EH (cell line): Measurements from ENCODE around the gene EPS8L3.
"Not testable (repeated sequence)": the region's sequence is repeated elsewhere in the genome, so short reads cannot be mapped to it uniquely, and the experiment has no call there.

ENCODE experiments used
- DNase-seq: peaks from one replicate; pipeline ENCODE4 v3.0.0-alpha.2; 2015; ENCODE audit warnings: low read depth

The EPS8L3 gene

GRCh38 chr1:109763646-109764415, at the start of gene EPS8L3:
EPS8L3 (minus strand) TSS chr1:109763923; CDS start chr1:109761749, 2,174 bp downstream.
- no peak for DNase-seq

- DNase-seq = no peak
Measured at GRCh38 chr1:109812691-109813393, 49.1 kb upstream of the EPS8L3 start.

- DNase-seq = no peak
Measured at GRCh38 chr1:109808703-109809102, 45.0 kb upstream of the EPS8L3 start.

- DNase-seq = peak; percentile 78
Measured at GRCh38 chr1:109807822-109808680, 44.3 kb upstream of the EPS8L3 start.

GRCh38 chr1:109807402-109807801, 43.7 kb upstream of the EPS8L3 start:
- no peak for DNase-seq

GRCh38 chr1:109806733-109807400, 43.1 kb upstream of the EPS8L3 start:
- no peak for DNase-seq

GRCh38 chr1:109805486-109806165, 41.9 kb upstream of the EPS8L3 start:
- peak; percentile 56 for DNase-seq

- no peak for DNase-seq
Measured at GRCh38 chr1:109804660-109805059, 40.9 kb upstream of the EPS8L3 start.

- DNase-seq = peak; percentile 42
Measured at GRCh38 chr1:109803901-109804331, 40.2 kb upstream of the EPS8L3 start.

GRCh38 chr1:109802901-109803561, 39.3 kb upstream of the EPS8L3 start:
- DNase-seq = no peak

GRCh38 chr1:109802136-109802900, 38.6 kb upstream of the EPS8L3 start:
- DNase-seq = no peak

- no peak for DNase-seq
Measured at GRCh38 chr1:109801791-109802135, 38.0 kb upstream of the EPS8L3 start.

- no peak for DNase-seq
Measured at GRCh38 chr1:109800291-109800690, 36.6 kb upstream of the EPS8L3 start.

GRCh38 chr1:109799445-109799844, 35.7 kb upstream of the EPS8L3 start:
- peak; percentile 60 for DNase-seq

- not testable (repeated sequence) for DNase-seq
Measured at GRCh38 chr1:109797303-109797595, 33.5 kb upstream of the EPS8L3 start.

GRCh38 chr1:109796484-109797302, 33.0 kb upstream of the EPS8L3 start:
- peak; percentile 54 for DNase-seq

- no peak for DNase-seq
Measured at GRCh38 chr1:109794319-109795132, 30.8 kb upstream of the EPS8L3 start.
